ENCODE results near the gene CATSPERZ. TPM values are rescaled to one million over a fixed set of nuclear protein-coding genes. Genes with fewer than 3 reads are reported as not detected.
A peak's percentile ranks its signal among the peaks of the same experiment; 100 is the strongest.

CATSPERZ gene
- total and polyA plus RNA-seq, 2 of the 13 experiments (the other 11 are each of a cell fraction or from before 2014, with no cell fraction given): 0.22 to 0.48 TPM

DNA sequence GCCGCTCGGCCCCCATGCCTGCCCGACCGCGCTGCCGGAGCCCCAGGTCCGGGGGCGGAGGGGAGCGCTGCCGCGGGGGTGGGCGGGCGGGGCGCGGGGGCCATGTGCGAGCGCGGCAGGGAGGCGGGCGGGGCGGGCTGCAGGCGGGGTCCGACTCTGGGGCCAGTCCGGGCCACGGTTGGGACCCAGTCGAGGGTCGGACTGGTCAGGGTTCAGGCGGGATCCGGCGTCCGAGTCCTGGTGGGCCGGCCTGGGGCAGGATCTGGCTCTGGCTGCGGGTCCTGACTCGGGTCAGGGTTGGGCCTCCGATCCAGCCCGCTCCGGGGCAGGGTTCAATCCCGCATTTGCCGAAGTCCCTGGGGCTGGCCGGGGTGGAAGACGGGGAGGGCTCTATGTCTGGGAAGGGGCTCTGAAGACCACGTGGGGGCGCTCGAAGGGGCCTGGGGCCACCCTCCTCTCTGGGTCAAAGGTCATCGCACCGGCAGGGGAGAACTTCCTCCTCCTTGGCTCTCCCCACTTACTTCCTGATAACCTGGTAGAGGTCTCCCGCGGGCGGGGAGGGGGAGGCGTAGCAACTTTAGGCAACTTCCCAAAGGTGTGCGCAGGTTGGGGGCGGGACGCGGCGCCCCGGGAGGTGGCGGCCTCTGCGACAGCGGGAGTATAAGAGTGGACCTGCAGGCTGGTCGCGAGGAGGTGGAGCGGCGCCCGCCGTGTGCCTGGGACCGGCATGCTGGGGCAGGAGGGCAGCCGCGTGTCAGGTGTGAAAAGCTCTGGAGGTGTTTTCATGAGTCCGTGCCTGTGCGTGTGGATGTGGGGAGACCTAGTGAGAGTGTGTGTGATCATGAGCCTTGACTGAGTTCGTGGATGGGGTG, 5.8 kb downstream of the CATSPERZ start (continued):
- TF ChIP-seq ZSCAN9 (CRISPR knock-in tag; IDR thresholded peaks at IDR 0.05; ENCODE audit: borderline replicate concordance): 0 out of 2 replicates have a peak, but pooled peaks have one; percentile 20
- no peak for TF ChIP-seq MYNN (CRISPR knock-in tag; IDR thresholded peaks at IDR 0.05; ENCODE audit: low read depth)
- TF ChIP-seq ZNF674 (CRISPR knock-in tag; IDR thresholded peaks at IDR 0.05; ENCODE audit: low read depth): no peak
- peak; percentile 49 for TF ChIP-seq ZFX (CRISPR knock-in tag; IDR thresholded peaks at IDR 0.05; ENCODE audit: low read depth)
- TF ChIP-seq, protein P1, sequence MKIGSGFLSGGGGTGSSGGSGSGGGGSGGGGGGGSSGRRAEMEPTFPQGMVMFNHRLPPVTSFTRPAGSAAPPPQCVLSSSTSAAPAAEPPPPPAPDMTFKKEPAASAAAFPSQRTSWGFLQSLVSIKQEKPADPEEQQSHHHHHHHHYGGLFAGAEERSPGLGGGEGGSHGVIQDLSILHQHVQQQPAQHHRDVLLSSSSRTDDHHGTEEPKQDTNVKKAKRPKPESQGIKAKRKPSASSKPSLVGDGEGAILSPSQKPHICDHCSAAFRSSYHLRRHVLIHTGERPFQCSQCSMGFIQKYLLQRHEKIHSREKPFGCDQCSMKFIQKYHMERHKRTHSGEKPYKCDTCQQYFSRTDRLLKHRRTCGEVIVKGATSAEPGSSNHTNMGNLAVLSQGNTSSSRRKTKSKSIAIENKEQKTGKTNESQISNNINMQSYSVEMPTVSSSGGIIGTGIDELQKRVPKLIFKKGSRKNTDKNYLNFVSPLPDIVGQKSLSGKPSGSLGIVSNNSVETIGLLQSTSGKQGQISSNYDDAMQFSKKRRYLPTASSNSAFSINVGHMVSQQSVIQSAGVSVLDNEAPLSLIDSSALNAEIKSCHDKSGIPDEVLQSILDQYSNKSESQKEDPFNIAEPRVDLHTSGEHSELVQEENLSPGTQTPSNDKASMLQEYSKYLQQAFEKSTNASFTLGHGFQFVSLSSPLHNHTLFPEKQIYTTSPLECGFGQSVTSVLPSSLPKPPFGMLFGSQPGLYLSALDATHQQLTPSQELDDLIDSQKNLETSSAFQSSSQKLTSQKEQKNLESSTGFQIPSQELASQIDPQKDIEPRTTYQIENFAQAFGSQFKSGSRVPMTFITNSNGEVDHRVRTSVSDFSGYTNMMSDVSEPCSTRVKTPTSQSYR (CRISPR knock-in tag; IDR thresholded peaks at IDR 0.05; ENCODE audit: borderline replicate concordance): 0 out of 2 replicates have a peak, but pooled peaks have one; percentile 21
- no peak for TF ChIP-seq ZNF256 (CRISPR knock-in tag; conservative IDR thresholded peaks at IDR 0.05)
- TF ChIP-seq KLF11 (CRISPR knock-in tag; IDR thresholded peaks at IDR 0.05): no peak
- TF ChIP-seq ZNF790 (CRISPR knock-in tag; IDR thresholded peaks at IDR 0.05; ENCODE audit: borderline replicate concordance): peak; percentile 3; the same call in 1 of the 2 replicates
- no peak for TF ChIP-seq SOX6 (IDR thresholded peaks at IDR 0.05)
- TF ChIP-seq SOX6 (CRISPR knock-in tag; IDR thresholded peaks at IDR 0.05): peak; percentile 49
- peak; percentile 42; the same call in 1 of the 2 replicates for TF ChIP-seq YEATS2 (CRISPR knock-in tag; IDR thresholded peaks at IDR 0.05; ENCODE audit: borderline replicate concordance)
- TF ChIP-seq, protein P2, sequence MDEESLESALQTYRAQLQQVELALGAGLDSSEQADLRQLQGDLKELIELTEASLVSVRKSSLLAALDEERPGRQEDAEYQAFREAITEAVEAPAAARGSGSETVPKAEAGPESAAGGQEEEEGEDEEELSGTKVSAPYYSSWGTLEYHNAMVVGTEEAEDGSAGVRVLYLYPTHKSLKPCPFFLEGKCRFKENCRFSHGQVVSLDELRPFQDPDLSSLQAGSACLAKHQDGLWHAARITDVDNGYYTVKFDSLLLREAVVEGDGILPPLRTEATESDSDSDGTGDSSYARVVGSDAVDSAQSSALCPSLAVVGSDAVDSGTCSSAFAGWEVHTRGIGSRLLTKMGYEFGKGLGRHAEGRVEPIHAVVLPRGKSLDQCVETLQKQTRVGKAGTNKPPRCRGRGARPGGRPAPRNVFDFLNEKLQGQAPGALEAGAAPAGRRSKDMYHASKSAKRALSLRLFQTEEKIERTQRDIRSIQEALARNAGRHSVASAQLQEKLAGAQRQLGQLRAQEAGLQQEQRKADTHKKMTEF (CRISPR knock-in tag; IDR thresholded peaks at IDR 0.05): peak; percentile 55; the same call in 1 of the 2 replicates
- TF ChIP-seq CBX1 (IDR thresholded peaks at IDR 0.05; ENCODE audit: low read depth): peak; percentile 30
- TF ChIP-seq ATM (IDR thresholded peaks at IDR 0.05; ENCODE audit: borderline replicate concordance): no peak
- TF ChIP-seq, protein P3, sequence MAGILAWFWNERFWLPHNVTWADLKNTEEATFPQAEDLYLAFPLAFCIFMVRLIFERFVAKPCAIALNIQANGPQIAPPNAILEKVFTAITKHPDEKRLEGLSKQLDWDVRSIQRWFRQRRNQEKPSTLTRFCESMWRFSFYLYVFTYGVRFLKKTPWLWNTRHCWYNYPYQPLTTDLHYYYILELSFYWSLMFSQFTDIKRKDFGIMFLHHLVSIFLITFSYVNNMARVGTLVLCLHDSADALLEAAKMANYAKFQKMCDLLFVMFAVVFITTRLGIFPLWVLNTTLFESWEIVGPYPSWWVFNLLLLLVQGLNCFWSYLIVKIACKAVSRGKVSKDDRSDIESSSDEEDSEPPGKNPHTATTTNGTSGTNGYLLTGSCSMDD (CRISPR knock-in tag; IDR thresholded peaks at IDR 0.05): no peak
- TF ChIP-seq SYNCRIP (IDR thresholded peaks at IDR 0.05; ENCODE audit: insufficient read depth, low read depth, low read length): no peak
- TF ChIP-seq NCOA2 (CRISPR knock-in tag; IDR thresholded peaks at IDR 0.05): 0 out of 2 replicates have a peak, but pooled peaks have one; percentile 28
- peak; percentile 34; the same call in 1 of the 2 replicates for TF ChIP-seq SALL1 (CRISPR knock-in tag; IDR thresholded peaks at IDR 0.05)
- TF ChIP-seq, protein P4, sequence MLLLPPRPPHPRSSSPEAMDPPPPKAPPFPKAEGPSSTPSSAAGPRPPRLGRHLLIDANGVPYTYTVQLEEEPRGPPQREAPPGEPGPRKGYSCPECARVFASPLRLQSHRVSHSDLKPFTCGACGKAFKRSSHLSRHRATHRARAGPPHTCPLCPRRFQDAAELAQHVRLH (CRISPR knock-in tag; IDR thresholded peaks at IDR 0.05; ENCODE audit: borderline replicate concordance, low read depth): peak; percentile 37; the same call in 1 of the 2 replicates
- TF ChIP-seq, protein P5, sequence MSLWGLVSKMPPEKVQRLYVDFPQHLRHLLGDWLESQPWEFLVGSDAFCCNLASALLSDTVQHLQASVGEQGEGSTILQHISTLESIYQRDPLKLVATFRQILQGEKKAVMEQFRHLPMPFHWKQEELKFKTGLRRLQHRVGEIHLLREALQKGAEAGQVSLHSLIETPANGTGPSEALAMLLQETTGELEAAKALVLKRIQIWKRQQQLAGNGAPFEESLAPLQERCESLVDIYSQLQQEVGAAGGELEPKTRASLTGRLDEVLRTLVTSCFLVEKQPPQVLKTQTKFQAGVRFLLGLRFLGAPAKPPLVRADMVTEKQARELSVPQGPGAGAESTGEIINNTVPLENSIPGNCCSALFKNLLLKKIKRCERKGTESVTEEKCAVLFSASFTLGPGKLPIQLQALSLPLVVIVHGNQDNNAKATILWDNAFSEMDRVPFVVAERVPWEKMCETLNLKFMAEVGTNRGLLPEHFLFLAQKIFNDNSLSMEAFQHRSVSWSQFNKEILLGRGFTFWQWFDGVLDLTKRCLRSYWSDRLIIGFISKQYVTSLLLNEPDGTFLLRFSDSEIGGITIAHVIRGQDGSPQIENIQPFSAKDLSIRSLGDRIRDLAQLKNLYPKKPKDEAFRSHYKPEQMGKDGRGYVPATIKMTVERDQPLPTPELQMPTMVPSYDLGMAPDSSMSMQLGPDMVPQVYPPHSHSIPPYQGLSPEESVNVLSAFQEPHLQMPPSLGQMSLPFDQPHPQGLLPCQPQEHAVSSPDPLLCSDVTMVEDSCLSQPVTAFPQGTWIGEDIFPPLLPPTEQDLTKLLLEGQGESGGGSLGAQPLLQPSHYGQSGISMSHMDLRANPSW (CRISPR knock-in tag; IDR thresholded peaks at IDR 0.05; ENCODE audit: borderline replicate concordance): peak; percentile 31; the same call in 1 of the 2 replicates
- TF ChIP-seq SMARCE1 (IDR thresholded peaks at IDR 0.05; ENCODE audit: borderline replicate concordance): no peak

All from HepG2 (cell line).